Transverse colon (tissue), 4 donors: ENCODE results near the gene USP6. TPM values are rescaled to one million over a fixed set of nuclear protein-coding genes. Genes with fewer than 3 reads are reported as not detected.
"Not testable (repeated sequence)": the region's sequence is repeated elsewhere in the genome, so short reads cannot be mapped to it uniquely, and the experiment has no call there.

Source experiments
- DNase-seq: peaks from one replicate; pipeline ENCODE4 v3.0.0-alpha.2; 2019
- H3K27ac ChIP-seq, 4 donors: fragments of 200-600 bp; sonication (generic); 2 replicates each; pipeline ENCODE4 v1.5.1; 2016 to 2018; ENCODE audit warnings: inconsistent platforms in 4 of 4
- H3K27me3 ChIP-seq: fragments of 200-600 bp; sonication (generic); 2 replicates; pipeline ENCODE4 v1.5.1; 2017; ENCODE audit warnings: inconsistent platforms
- H3K36me3 ChIP-seq, 4 donors: fragments of 200-600 bp; sonication (generic); 2 replicates each; pipeline ENCODE4 v1.5.1; 2017 to 2019; ENCODE audit warnings: inconsistent platforms in 4 of 4
- H3K4me1 ChIP-seq, 4 donors: fragments of 200-600 bp; sonication (generic); 2 replicates each; pipeline ENCODE4 v1.5.1; 2017 to 2020; ENCODE audit warnings: inconsistent platforms in 4 of 4
- H3K4me3 ChIP-seq, 4 donors: fragments of 200-600 bp; sonication (generic); 1 replicate in 1 of 4; 2 replicates in 3 of 4; pipeline versions ENCODE4 v1.5.1 to v1.6.1; 2017 to 2019; ENCODE audit warnings: inconsistent platforms in 4 of 4
- H3K9me3 ChIP-seq, 2 donors: fragments of 200-600 bp; sonication (generic); 2 replicates each; pipeline ENCODE4 v1.5.1; 2017 to 2019; ENCODE audit warnings: inconsistent platforms in 2 of 2
- EP300 ChIP-seq: sonication (generic); formaldehyde crosslinking; IDR thresholded peaks from one replicate; pipeline ENCODE4 v1.6.1; 2017; ENCODE audit warnings: antibody characterized with exemption, low read depth
- POLR2A ChIP-seq: fragments of 450-650 bp; IDR thresholded peaks from one replicate; pipeline ENCODE4 v1.6.1; 2016; ENCODE audit warnings: antibody characterized with exemption, mild to moderate bottlenecking, moderate library complexity
- POLR2AphosphoS5 ChIP-seq, 3 donors: sonication (generic); formaldehyde crosslinking; IDR thresholded peaks; one replicate each; pipeline ENCODE4 v1.6.1; 2016; ENCODE audit warnings: antibody characterized with exemption in 3 of 3
- WGBS, 2 donors: methylation state at CpG; one replicate each; pipeline ENCODE4 v1.1.5; 2018; ENCODE audit warnings: low coverage in 1 of 2; 5-methylcytosine and 5-hydroxymethylcytosine counted together
- in situ Hi-C, 4 donors: fragments of 200-750 bp; cut with MboI; loops; one replicate each; pipeline versions ENCODE4 v1.15.0 to v1.15.1; 2017; ENCODE audit warnings: low sequenced_read_pairs in 3 of 4, low pct_ligation_motif_present in 1 of 4, low pct_unique_long_range_greater_than_20kb in 1 of 4
- intact Hi-C: fragments of 100-400 bp; cut with DNase I; formaldehyde crosslinking; loops from one replicate; pipeline ENCODE4 v1.15.1; 2023; ENCODE audit warnings: low total_unique reads
- total RNA-seq, 4 donors: library from RNA; depleted of rRNA; stranded (reverse); fragments of >200 nt; gene quantifications; one replicate each; pipeline ENCODE4 v1.1.0, GENCODE V29; 2016
- TF ChIP-seq, protein P1 (sequence below), 5 experiments: fragments of 200-600 bp in 3 of 5; fragments of 450-650 bp in 2 of 5; sonication (generic) in 3 of 5; IDR thresholded peaks; 1 replicate in 2 of 5; 2 replicates in 3 of 5; pipeline ENCODE4 v1.5.1; 2016 to 2017; ENCODE audit warnings: antibody characterized with exemption in 5 of 5, inconsistent platforms in 3 of 5, mild to moderate bottlenecking in 2 of 5, moderate library complexity in 1 of 5

The USP6 gene
- total RNA-seq, 4 donors from 2014 or later: under 0.01 to 0.82 TPM; not detected in 2

DNA sequence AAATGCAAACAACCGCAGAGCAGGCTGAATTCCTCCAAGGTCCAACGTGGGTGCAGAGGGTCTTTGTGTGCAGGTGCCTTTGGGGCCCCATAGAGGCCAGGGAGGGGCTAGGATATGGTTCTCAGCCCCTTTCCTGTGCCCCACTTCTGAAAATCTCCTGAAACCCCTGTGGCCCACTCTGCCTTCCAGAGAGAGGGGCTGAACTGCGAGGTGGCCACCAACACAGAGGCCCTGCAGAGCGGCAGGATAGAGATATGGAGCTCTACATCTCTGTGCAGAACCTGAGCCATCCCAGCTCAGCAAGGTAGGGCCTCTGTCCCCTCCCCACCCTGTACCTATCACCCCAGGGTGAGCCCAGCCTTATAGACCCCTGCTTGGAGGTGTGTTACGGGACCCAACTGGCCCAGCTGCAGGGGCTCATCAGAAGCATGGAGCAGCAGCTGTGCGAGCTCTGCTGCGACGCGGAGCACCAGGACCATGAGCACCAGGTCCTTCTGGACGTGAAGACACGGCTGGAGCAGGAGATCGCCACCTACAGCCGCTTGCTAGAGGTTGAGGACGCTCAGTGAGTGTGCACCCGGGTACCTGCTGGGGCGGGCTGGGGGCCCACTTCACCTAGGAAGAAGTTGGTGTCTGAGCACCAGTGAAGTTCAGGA lies 5.5 kb downstream of the USP6 start:
- in situ Hi-C loops (no loop called here), intact Hi-C loops (no loop called here)
- no peak overlapping the region for H3K27ac ChIP-seq
- no peak overlapping the region for H3K4me3 ChIP-seq
- 88 to 91% methylated on average over 3 to 16 of the region's 16 CpGs for WGBS, 2 donors
- H3K36me3 ChIP-seq: no peaks in the 10 kb centered on the region
- H3K4me1 ChIP-seq: peaks cover 0 to 11% (median 7%) of the 10 kb centered on the region in 4 donors
- no peaks in the 10 kb centered on the region for H3K9me3 ChIP-seq
- H3K27me3 ChIP-seq: peaks cover 30% of the 10 kb centered on the region
- peak; percentile 5 for DNase-seq
- TF ChIP-seq EP300 (no peak), POLR2AphosphoS5 (IDR thresholded peaks at IDR 0.05) (no peak), POLR2A (no peak)
- TF ChIP-seq, protein P1, sequence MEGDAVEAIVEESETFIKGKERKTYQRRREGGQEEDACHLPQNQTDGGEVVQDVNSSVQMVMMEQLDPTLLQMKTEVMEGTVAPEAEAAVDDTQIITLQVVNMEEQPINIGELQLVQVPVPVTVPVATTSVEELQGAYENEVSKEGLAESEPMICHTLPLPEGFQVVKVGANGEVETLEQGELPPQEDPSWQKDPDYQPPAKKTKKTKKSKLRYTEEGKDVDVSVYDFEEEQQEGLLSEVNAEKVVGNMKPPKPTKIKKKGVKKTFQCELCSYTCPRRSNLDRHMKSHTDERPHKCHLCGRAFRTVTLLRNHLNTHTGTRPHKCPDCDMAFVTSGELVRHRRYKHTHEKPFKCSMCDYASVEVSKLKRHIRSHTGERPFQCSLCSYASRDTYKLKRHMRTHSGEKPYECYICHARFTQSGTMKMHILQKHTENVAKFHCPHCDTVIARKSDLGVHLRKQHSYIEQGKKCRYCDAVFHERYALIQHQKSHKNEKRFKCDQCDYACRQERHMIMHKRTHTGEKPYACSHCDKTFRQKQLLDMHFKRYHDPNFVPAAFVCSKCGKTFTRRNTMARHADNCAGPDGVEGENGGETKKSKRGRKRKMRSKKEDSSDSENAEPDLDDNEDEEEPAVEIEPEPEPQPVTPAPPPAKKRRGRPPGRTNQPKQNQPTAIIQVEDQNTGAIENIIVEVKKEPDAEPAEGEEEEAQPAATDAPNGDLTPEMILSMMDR (IDR thresholded peaks at IDR 0.05): no peak

DNA sequence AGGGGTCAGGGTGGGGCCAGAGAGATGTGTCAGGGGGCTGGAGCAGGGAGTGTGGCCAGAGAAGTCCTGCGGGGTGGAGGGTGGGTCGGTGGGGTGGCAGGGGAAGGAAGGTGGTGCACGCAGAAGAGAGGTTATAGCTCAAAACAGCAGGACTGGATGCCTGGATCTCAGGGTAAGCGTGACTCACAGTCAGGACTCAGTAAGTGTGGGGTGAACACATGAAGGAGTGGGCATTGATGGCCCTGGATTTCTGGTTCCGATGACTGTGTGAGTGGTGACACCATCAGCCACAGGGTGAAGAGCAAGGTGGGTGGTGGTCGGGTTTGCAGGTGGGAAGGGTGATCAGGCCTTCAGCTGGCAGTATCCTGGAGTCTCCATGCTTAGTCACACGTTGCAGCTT lies 6.2 kb downstream of the USP6 start:
- intact Hi-C loops, H3K36me3 ChIP-seq, H3K9me3 ChIP-seq, in situ Hi-C loops: not testable (repeated sequence)
- peaks cover 23% of the 10 kb centered on the region for H3K27me3 ChIP-seq
- peak; percentile 5 for DNase-seq
- 71 to 92% methylated on average over 3 to 7 of the region's 7 CpGs for WGBS, 2 donors
- H3K27ac ChIP-seq: peak overlapping the region in 2 of 4 donors; percentile 17 to 48
- peak overlapping the region in 2 of 4 donors; percentile 48 to 54 for H3K4me3 ChIP-seq
- H3K4me1 ChIP-seq: peaks cover 0 to 11% (median 7%) of the 10 kb centered on the region in 4 donors

GRCh38 chr17:5122586-5123342 lies 6.9 kb downstream of the USP6 start:
- Histone ChIP-seq H3K27ac (peak overlapping the region in 2 of 4 donors; percentile 17 to 48), H3K9me3 (no peaks in the 10 kb centered on the region), H3K4me3 (peak overlapping the region; percentile 16 to 54 (median 38)), H3K27me3 (peaks cover 17% of the 10 kb centered on the region), H3K4me1 (peaks cover 0 to 11% (median 7%) of the 10 kb centered on the region in 4 donors), H3K36me3 (no peaks in the 10 kb centered on the region)
- peak; percentile 36 for DNase-seq
- 9% methylated on average over 44 of the region's 75 CpGs; no CpG with 5 or more reads in 1 of the 2 donors for WGBS, 2 donors
- in situ Hi-C loops: no loop called here
- TF ChIP-seq POLR2AphosphoS5 (IDR thresholded peaks at IDR 0.05) (peak in 1 of 3 donors; percentile 14), POLR2A (no peak)
- intact Hi-C loops: no loop called here

GRCh38 chr17:5123343-5124124 lies 7.7 kb downstream of the USP6 start:
- DNase-seq: no peak
- Histone ChIP-seq H3K27ac (peak overlapping the region in 1 of 4 donors; percentile 48), H3K4me3 (peak overlapping the region in 3 of 4 donors; percentile 27 to 54 (median 48)), H3K36me3 (no peaks in the 10 kb centered on the region), H3K4me1 (peaks cover 0 to 11% (median 7%) of the 10 kb centered on the region in 4 donors), H3K27me3 (peaks cover 17% of the 10 kb centered on the region), H3K9me3 (no peaks in the 10 kb centered on the region)
- intact Hi-C loops (no loop called here), in situ Hi-C loops (no loop called here)
- WGBS, 2 donors: 71% methylated on average over 45 of the region's 53 CpGs; no CpG with 5 or more reads in 1 of the 2 donors
- no peak for TF ChIP-seq EP300
- TF ChIP-seq POLR2A: no peak
- TF ChIP-seq POLR2AphosphoS5 (IDR thresholded peaks at IDR 0.05): no peak
- TF ChIP-seq, protein P1 (IDR thresholded peaks at IDR 0.05): no peak

DNA sequence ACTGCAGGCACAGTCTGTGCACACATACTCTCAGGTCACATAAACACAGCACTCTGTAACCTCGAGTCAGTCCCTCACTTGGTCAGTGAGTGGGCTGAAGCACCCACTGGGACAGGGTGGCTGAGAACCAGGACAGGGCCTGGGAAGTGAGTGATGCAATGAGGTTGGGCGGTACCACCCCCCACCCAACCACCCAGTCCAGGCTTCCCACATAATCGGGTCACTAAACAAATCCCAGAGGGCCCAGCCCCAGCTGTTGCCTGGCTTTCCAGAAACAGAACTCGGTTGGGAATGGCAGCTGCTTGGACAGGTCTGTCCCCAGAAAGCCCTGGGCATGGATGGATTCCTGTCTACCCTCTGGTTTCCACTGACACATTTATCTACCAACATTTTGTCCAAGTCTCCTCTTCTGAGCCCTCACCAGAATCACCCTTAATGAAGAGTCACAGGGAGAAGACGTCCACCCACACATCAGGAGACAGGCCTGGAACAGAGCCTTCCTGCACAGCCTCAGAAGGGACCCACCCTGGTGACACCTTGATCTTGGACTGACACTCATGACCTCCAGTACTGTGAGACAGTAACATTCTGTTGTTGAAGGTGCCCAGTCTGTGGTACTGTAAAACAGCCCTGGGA lies 8.4 kb downstream of the USP6 start:
- WGBS, 2 donors: 60 to 79% methylated on average over 1 to 4 of the region's 5 CpGs
- H3K27ac ChIP-seq, H3K36me3 ChIP-seq, intact Hi-C loops, H3K4me3 ChIP-seq, H3K9me3 ChIP-seq, in situ Hi-C loops, DNase-seq: not testable (repeated sequence)
- peaks cover 0 to 11% (median 7%) of the 10 kb centered on the region in 4 donors for H3K4me1 ChIP-seq
- peaks cover 17% of the 10 kb centered on the region for H3K27me3 ChIP-seq

DNA sequence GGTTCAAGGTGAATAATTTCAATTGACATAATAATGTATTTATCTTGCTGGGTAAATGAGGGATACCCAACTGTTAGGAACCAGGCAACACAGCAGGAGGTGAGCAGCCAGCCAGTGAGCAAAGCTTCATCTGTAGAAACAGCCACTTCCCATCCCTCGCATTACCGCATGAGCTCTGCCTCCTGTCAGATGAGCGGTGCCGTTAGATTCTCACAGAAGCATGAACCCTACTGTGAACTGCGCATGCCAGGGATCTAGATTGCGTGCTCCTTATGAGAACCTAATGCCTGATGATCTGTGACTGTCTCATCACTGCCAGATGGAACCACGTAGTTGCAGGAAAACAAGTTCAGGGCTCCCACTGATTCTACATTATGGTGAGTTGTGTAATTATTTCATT lies 9.1 kb downstream of the USP6 start:
- H3K36me3 ChIP-seq, in situ Hi-C loops, H3K9me3 ChIP-seq, intact Hi-C loops, H3K27ac ChIP-seq, DNase-seq, H3K4me3 ChIP-seq: not testable (repeated sequence)
- WGBS, 2 donors: 79 to 85% methylated on average over 2 to 7 of the region's 7 CpGs
- peaks cover 17% of the 10 kb centered on the region for H3K27me3 ChIP-seq
- H3K4me1 ChIP-seq: peaks cover 0 to 11% (median 7%) of the 10 kb centered on the region in 4 donors
